HEK293 (cell line): ENCODE results near the gene PMFBP1.

Experiments used
- CTCF ChIA-PET: fragments of 350-600 bp; formaldehyde crosslinking; extraction: SDS; loops from one replicate; lab custom pipeline; 2021; ENCODE audit warnings: antibody characterized with exemption; lab: Yijun Ruan, JAX
- POLR2A ChIA-PET: fragments of 300-600 bp; formaldehyde crosslinking; extraction: SDS; loops from one replicate; lab custom pipeline; 2020; ENCODE audit warnings: antibody characterized with exemption, inconsistent platforms; lab: Yijun Ruan, JAX
- H3K27ac ChIP-seq: fragments of 200-500 bp; sonication (Bioruptor generic); 2 replicates; pipeline ENCODE4 v1.5.1; 2014; ENCODE audit warnings: low read depth, low read length, control low read depth, inconsistent platforms; ENCODE audit errors: extremely low read depth
- H3K36me3 ChIP-seq, 2 experiments: fragments of 200-500 bp in 1 of 2; sonication (Bioruptor generic) in 1 of 2; 1 replicate in 1 of 2; 2 replicates in 1 of 2; pipeline ENCODE4 v1.5.1; 2014 to 2017; ENCODE audit warnings: inconsistent platforms in 2 of 2, low read length in 2 of 2; ENCODE audit not compliant: control insufficient read depth in 2 of 2, insufficient read depth in 1 of 2
- H3K4me1 ChIP-seq: fragments of 200-500 bp; sonication (Bioruptor generic); 2 replicates; pipeline ENCODE4 v1.5.1; 2014; ENCODE audit warnings: mild to moderate bottlenecking, low read length, inconsistent platforms; ENCODE audit not compliant: control insufficient read depth, insufficient read depth
- H3K4me3 ChIP-seq: 2 replicates; pipeline ENCODE4 v1.5.1; 2011; ENCODE audit warnings: low read depth, mild to moderate bottlenecking, control low read depth, low read length, moderate library complexity
- H3K9me3 ChIP-seq: fragments of 200-500 bp; sonication (Bioruptor generic); 2 replicates; pipeline ENCODE4 v1.5.1; 2014; ENCODE audit warnings: low read depth, low read length, inconsistent platforms; ENCODE audit not compliant: control insufficient read depth, insufficient read depth
- AEBP2 ChIP-seq: fragments of 450-650 bp; formaldehyde crosslinking; IDR thresholded peaks from 2 replicates; pipeline ENCODE4 v1.5.1; 2016; ENCODE audit warnings: missing biosample characterization, missing genetic modification characterization, borderline replicate concordance
- CTCF ChIP-seq: fragments of 450-650 bp; formaldehyde crosslinking; IDR thresholded peaks from 2 replicates; pipeline ENCODE4 v1.5.1; 2016; ENCODE audit warnings: missing biosample characterization, missing genetic modification characterization
- GLIS2 ChIP-seq: fragments of 450-650 bp; formaldehyde crosslinking; IDR thresholded peaks from 2 replicates; pipeline ENCODE4 v1.5.1; 2016; ENCODE audit warnings: missing biosample characterization, missing genetic modification characterization
- KLF1 ChIP-seq: fragments of 450-650 bp; formaldehyde crosslinking; IDR thresholded peaks from 2 replicates; pipeline ENCODE4 v1.5.1; 2016; ENCODE audit warnings: missing biosample characterization, missing genetic modification characterization
- KLF10 ChIP-seq: fragments of 450-650 bp; IDR thresholded peaks from 2 replicates; pipeline ENCODE4 v1.5.1; 2018; ENCODE audit warnings: missing biosample characterization, mild to moderate bottlenecking, missing genetic modification characterization
- KLF9 ChIP-seq: fragments of 450-650 bp; formaldehyde crosslinking; IDR thresholded peaks from 2 replicates; pipeline ENCODE4 v1.5.1; 2016; ENCODE audit warnings: missing biosample characterization, missing genetic modification characterization, low read depth
- TSHZ1 ChIP-seq: fragments of 450-650 bp; formaldehyde crosslinking; IDR thresholded peaks from 2 replicates; pipeline ENCODE4 v1.5.1; 2016; ENCODE audit warnings: missing biosample characterization, missing genetic modification characterization, borderline replicate concordance
- WT1 ChIP-seq: fragments of 450-650 bp; formaldehyde crosslinking; IDR thresholded peaks from 2 replicates; pipeline ENCODE4 v1.5.1; 2016; ENCODE audit warnings: missing biosample characterization, missing genetic modification characterization
- ZNF114 ChIP-seq: fragments of 450-650 bp; formaldehyde crosslinking; IDR thresholded peaks from 2 replicates; pipeline ENCODE4 v1.5.0; 2017; ENCODE audit warnings: missing biosample characterization, missing genetic modification characterization
- ZNF223 ChIP-seq: fragments of 450-650 bp; formaldehyde crosslinking; IDR thresholded peaks from 2 replicates; pipeline ENCODE4 v1.5.1; 2016; ENCODE audit warnings: missing biosample characterization, missing genetic modification characterization
- ZNF239 ChIP-seq: fragments of 450-650 bp; formaldehyde crosslinking; IDR thresholded peaks from 2 replicates; pipeline ENCODE4 v1.5.1; 2016; ENCODE audit warnings: missing biosample characterization, missing genetic modification characterization
- ZNF311 ChIP-seq: fragments of 450-650 bp; formaldehyde crosslinking; IDR thresholded peaks from 2 replicates; pipeline ENCODE4 v1.5.1; 2017; ENCODE audit warnings: missing biosample characterization, missing genetic modification characterization, borderline replicate concordance
- ZNF37A ChIP-seq: fragments of 450-650 bp; IDR thresholded peaks from 2 replicates; pipeline ENCODE4 v1.5.1; 2018; ENCODE audit warnings: missing biosample characterization, missing genetic modification characterization
- ZNF398 ChIP-seq: fragments of 450-650 bp; formaldehyde crosslinking; IDR thresholded peaks from 2 replicates; pipeline ENCODE4 v1.5.1; 2017; ENCODE audit warnings: missing biosample characterization, missing genetic modification characterization
- ZNF704 ChIP-seq: fragments of 450-650 bp; formaldehyde crosslinking; IDR thresholded peaks from 2 replicates; pipeline ENCODE4 v1.5.1; 2016; ENCODE audit warnings: missing biosample characterization, missing genetic modification characterization
- ZSCAN30 ChIP-seq: fragments of 450-650 bp; IDR thresholded peaks from 2 replicates; pipeline ENCODE4 v1.5.1; 2018; ENCODE audit warnings: missing biosample characterization, mild to moderate bottlenecking, missing genetic modification characterization, moderate library complexity

Gene PMFBP1

GRCh38 chr16:72108353-72109102, 63.4 kb downstream of the PMFBP1 start:
- H3K27ac ChIP-seq: no peak overlapping the region
- ChIA-PET CTCF (interaction anchor here (0.6 kb wide), 2 partner anchors 8 to 144 kb away, joined by 3 read pairs; no protein-coding TSS in a partner anchor), POLR2A (no interaction called here)
- no peak for TF ChIP-seq ZNF704
- TF ChIP-seq ZNF223 (tag by site-specific recombination): no peak
- TF ChIP-seq KLF10: no peak
- no peak for TF ChIP-seq KLF1 (tag by site-specific recombination)
- TF ChIP-seq WT1 (tag by site-specific recombination): no peak
- no peak for TF ChIP-seq AEBP2 (tag by site-specific recombination)
- no peak for TF ChIP-seq ZNF37A (tag by site-specific recombination)
- TF ChIP-seq ZNF311 (tag by site-specific recombination): no peak
- no peak for TF ChIP-seq CTCF (tag by site-specific recombination)
- no peak for TF ChIP-seq ZNF114 (tag by site-specific recombination)
- no peak overlapping the region for H3K4me3 ChIP-seq
- no peaks in the 10 kb centered on the region for H3K4me1 ChIP-seq
- H3K36me3 ChIP-seq: peaks cover 4 to 100% of the 10 kb centered on the region in 2 experiments; a peak in 2 of 3 replicates
- H3K9me3 ChIP-seq: no peaks in the 10 kb centered on the region

GRCh38 chr16:72107371-72107770, 64.6 kb downstream of the PMFBP1 start:
- H3K36me3 ChIP-seq: peaks cover 4 to 100% of the 10 kb centered on the region in 2 experiments; a peak in 2 of 3 replicates
- TF ChIP-seq ZNF398 (tag by site-specific recombination) (no peak), ZSCAN30 (no peak), ZNF239 (tag by site-specific recombination) (no peak)
- TF ChIP-seq, all 188 proteins: peak for 0
- POLR2A ChIA-PET: no interaction called here
- Histone ChIP-seq H3K4me3 (no peak overlapping the region), H3K4me1 (no peaks in the 10 kb centered on the region), H3K27ac (no peak overlapping the region), H3K9me3 (no peaks in the 10 kb centered on the region)
- CTCF ChIA-PET: no interaction called here

GRCh38 chr16:72105978-72106377, 66.0 kb downstream of the PMFBP1 start:
- CTCF ChIA-PET: no interaction called here
- POLR2A ChIA-PET: interaction anchor here (1.0 kb wide), 1 partner anchor 12 kb away, joined by 3 read pairs; the partner anchor contains the start of genes DHX38 and TXNL4B
- Histone ChIP-seq H3K9me3 (no peaks in the 10 kb centered on the region), H3K36me3 (peaks cover 10 to 100% of the 10 kb centered on the region in 2 experiments), H3K4me3 (no peak overlapping the region), H3K4me1 (no peaks in the 10 kb centered on the region), H3K27ac (no peak overlapping the region)
- TF ChIP-seq GLIS2 (no peak), TSHZ1 (tag by site-specific recombination) (no peak), KLF9 (tag by site-specific recombination) (no peak)
